Muscle layer of colon (tissue), 2 donors: ENCODE results near the gene DLG3.

ENCODE experiments used
- H3K27ac ChIP-seq: one replicate; pipeline ENCODE4 v1.7.0; 2013; ENCODE audit warnings: low read depth, mild to moderate bottlenecking, low read length, moderate library complexity
- H3K27me3 ChIP-seq, 2 donors: one replicate each; pipeline ENCODE4 v1.7.0; 2013; ENCODE audit warnings: low read length in 2 of 2, mild to moderate bottlenecking in 2 of 2; ENCODE audit not compliant: insufficient read depth in 2 of 2, control insufficient read depth in 1 of 2
- H3K36me3 ChIP-seq: one replicate; pipeline ENCODE4 v1.7.0; 2013; ENCODE audit warnings: mild to moderate bottlenecking, low read length; ENCODE audit not compliant: insufficient read depth
- H3K4me1 ChIP-seq: one replicate; pipeline ENCODE4 v1.7.0; 2013; ENCODE audit warnings: mild to moderate bottlenecking, low read length; ENCODE audit not compliant: insufficient read depth
- H3K4me3 ChIP-seq, 2 donors: one replicate each; pipeline ENCODE4 v1.7.0; 2013; ENCODE audit warnings: low read length in 2 of 2, low read depth in 1 of 2, mild to moderate bottlenecking in 1 of 2, moderate library complexity in 1 of 2
- H3K9ac ChIP-seq: one replicate; pipeline ENCODE4 v1.7.0; 2013; ENCODE audit warnings: low read length
- H3K9me3 ChIP-seq: one replicate; pipeline ENCODE4 v1.7.0; 2013; ENCODE audit warnings: mild to moderate bottlenecking, low read length
- donor health status: abdominal sarcoma.
- donor health status: Adenocarcinoma of cecum.

DLG3 gene

GRCh38 chrX:70426286-70427278 is 18.1 kb upstream of the DLG3 start:
- Histone ChIP-seq H3K4me1 (no peaks in the 10 kb centered on the region), H3K9ac (no peak overlapping the region), H3K27me3 (peaks cover 0 to 13% of the 10 kb centered on the region in 2 donors), H3K9me3 (no peaks in the 10 kb centered on the region), H3K36me3 (no peaks in the 10 kb centered on the region), H3K4me3 (no peak overlapping the region), H3K27ac (no peak overlapping the region)

GRCh38 chrX:70427365-70427764 is 17.3 kb upstream of the DLG3 start:
- H3K27me3 ChIP-seq = peaks cover 0 to 9% of the 10 kb centered on the region in 2 donors
- H3K4me3 ChIP-seq = no peak overlapping the region
- no peaks in the 10 kb centered on the region for H3K9me3 ChIP-seq
- no peaks in the 10 kb centered on the region for H3K4me1 ChIP-seq
- H3K36me3 ChIP-seq = no peaks in the 10 kb centered on the region
- H3K27ac ChIP-seq = no peak overlapping the region
- no peak overlapping the region for H3K9ac ChIP-seq

GRCh38 chrX:70429759-70430158 is 14.9 kb upstream of the DLG3 start:
- Histone ChIP-seq H3K9me3 (no peaks in the 10 kb centered on the region), H3K4me1 (peaks cover under 1% of the 10 kb centered on the region), H3K9ac (no peak overlapping the region), H3K27me3 (peaks cover 0 to 4% of the 10 kb centered on the region in 2 donors), H3K4me3 (no peak overlapping the region), H3K36me3 (no peaks in the 10 kb centered on the region), H3K27ac (no peak overlapping the region)

- Histone ChIP-seq H3K27ac (no peak overlapping the region), H3K9ac (no peak overlapping the region), H3K36me3 (no peaks in the 10 kb centered on the region), H3K27me3 (peaks cover 0 to 13% of the 10 kb centered on the region in 2 donors), H3K9me3 (no peaks in the 10 kb centered on the region), H3K4me3 (peak overlapping the region; percentile 49 to 78), H3K4me1 (peaks cover 5% of the 10 kb centered on the region)
Measured at GRCh38 chrX:70432936-70433847, 11.4 kb upstream of the DLG3 start.

- Histone ChIP-seq H3K27ac (no peak overlapping the region), H3K27me3 (peaks cover 0 to 13% of the 10 kb centered on the region in 2 donors), H3K9ac (peak overlapping the region; percentile 39), H3K4me1 (peaks cover 5% of the 10 kb centered on the region), H3K36me3 (no peaks in the 10 kb centered on the region), H3K9me3 (no peaks in the 10 kb centered on the region), H3K4me3 (peak overlapping the region; percentile 49 to 78)
Measured at GRCh38 chrX:70433848-70434351, 10.7 kb upstream of the DLG3 start.

- Histone ChIP-seq H3K4me3 (peak overlapping the region; percentile 49 to 78), H3K27ac (no peak overlapping the region), H3K36me3 (no peaks in the 10 kb centered on the region), H3K9me3 (no peaks in the 10 kb centered on the region), H3K27me3 (peaks cover 0 to 13% of the 10 kb centered on the region in 2 donors), H3K4me1 (peaks cover 5% of the 10 kb centered on the region), H3K9ac (peak overlapping the region; percentile 39)
Measured at GRCh38 chrX:70434352-70434866, 10.2 kb upstream of the DLG3 start.

GRCh38 chrX:70434914-70435586 is 9.6 kb upstream of the DLG3 start:
- no peak overlapping the region for H3K27ac ChIP-seq
- no peaks in the 10 kb centered on the region for H3K9me3 ChIP-seq
- H3K4me1 ChIP-seq = peaks cover 5% of the 10 kb centered on the region
- H3K9ac ChIP-seq = no peak overlapping the region
- H3K36me3 ChIP-seq = no peaks in the 10 kb centered on the region
- peaks cover 0 to 13% of the 10 kb centered on the region in 2 donors for H3K27me3 ChIP-seq
- peak overlapping the region; percentile 49 to 78 for H3K4me3 ChIP-seq

- no peak overlapping the region for H3K4me3 ChIP-seq
- no peaks in the 10 kb centered on the region for H3K9me3 ChIP-seq
- peaks cover 5% of the 10 kb centered on the region for H3K4me1 ChIP-seq
- H3K36me3 ChIP-seq = no peaks in the 10 kb centered on the region
- H3K27ac ChIP-seq = no peak overlapping the region
- peaks cover 0 to 18% of the 10 kb centered on the region in 2 donors for H3K27me3 ChIP-seq
- no peak overlapping the region for H3K9ac ChIP-seq
Measured at GRCh38 chrX:70436343-70436742, 8.3 kb upstream of the DLG3 start.

- H3K27ac ChIP-seq = no peak overlapping the region
- H3K9ac ChIP-seq = no peak overlapping the region
- peaks cover 0 to 22% of the 10 kb centered on the region in 2 donors for H3K27me3 ChIP-seq
- H3K4me3 ChIP-seq = no peak overlapping the region
- H3K9me3 ChIP-seq = no peaks in the 10 kb centered on the region
- peaks cover 5% of the 10 kb centered on the region for H3K4me1 ChIP-seq
- H3K36me3 ChIP-seq = no peaks in the 10 kb centered on the region
Measured at GRCh38 chrX:70437011-70437410, 7.6 kb upstream of the DLG3 start.

- Histone ChIP-seq H3K9me3 (no peaks in the 10 kb centered on the region), H3K27me3 (peaks cover 0 to 25% of the 10 kb centered on the region in 2 donors), H3K9ac (no peak overlapping the region), H3K36me3 (no peaks in the 10 kb centered on the region), H3K27ac (no peak overlapping the region), H3K4me1 (peaks cover 5% of the 10 kb centered on the region), H3K4me3 (no peak overlapping the region)
Measured at GRCh38 chrX:70437921-70438665, 6.5 kb upstream of the DLG3 start.
